Stimulated activated CD8-positive, alpha-beta memory T cell treated with anti-CD3 and anti-CD28 coated beads, Interleukin-12 subunit alpha, Interleukin-12 subunit beta, amount 100 ng/mL, for 24 hours (primary cell): ENCODE data around the gene SELENOF.

Source experiments
- DNase-seq: peaks from one replicate; pipeline ENCODE4 v3.0.0-alpha.2; 2020; ENCODE audit errors: extremely low read depth

SELENOF gene

GRCh38 chr1:86913896-86914600 is at the start of gene SELENOF:
Gene SELENOF, minus strand, starts transcription at chr1:86914126. Its CDS starts 15 bp downstream, at chr1:86914111.
- peak; percentile 99 for DNase-seq

- no peak for DNase-seq
These were observed 46.6 kb upstream of the SELENOF start for GRCh38 chr1:86960548-86960947.

DNA sequence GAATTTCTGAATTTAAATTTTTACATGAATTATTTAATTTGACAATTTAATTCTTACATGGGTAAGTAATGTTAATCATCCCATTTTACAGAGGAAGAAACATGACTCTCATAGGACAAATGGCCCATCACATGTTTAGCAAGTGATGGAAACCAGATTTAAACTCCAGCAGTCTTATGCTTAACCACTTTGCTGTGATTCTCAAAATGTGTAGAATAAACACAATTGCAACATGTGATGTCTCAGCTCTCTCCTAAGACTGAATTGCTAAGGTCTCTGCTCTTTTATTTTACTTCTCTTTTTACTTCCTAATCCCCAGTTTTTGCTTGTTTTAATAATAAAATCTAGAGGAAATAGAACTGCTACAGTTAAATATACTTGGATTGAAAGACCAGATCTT is 43.3 kb upstream of the SELENOF start:
- DNase-seq: no peak

- DNase-seq: no peak
These were observed 42.3 kb upstream of the SELENOF start for GRCh38 chr1:86956221-86956620.

DNA sequence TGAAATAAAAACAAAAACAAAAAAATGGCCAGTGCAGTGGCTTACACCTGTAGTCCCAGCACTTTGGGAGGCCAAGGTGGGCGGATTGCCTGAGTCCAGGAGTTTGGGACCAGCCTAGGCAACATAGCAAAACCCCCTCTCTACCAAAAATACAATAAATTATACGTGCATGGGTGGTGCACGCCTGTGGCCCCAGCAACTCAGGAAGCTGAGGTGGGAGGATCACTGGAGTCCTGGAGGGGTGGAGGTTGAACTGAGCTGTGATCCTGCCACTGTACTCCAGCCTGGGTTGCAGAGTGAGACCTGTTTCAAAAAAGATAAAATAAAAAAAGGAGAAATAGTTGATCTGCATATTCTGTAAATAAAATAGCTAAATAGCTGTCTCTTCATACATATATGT is 41.8 kb upstream of the SELENOF start:
- DNase-seq: no peak

GRCh38 chr1:86953167-86953566 is 39.2 kb upstream of the SELENOF start:
- no peak for DNase-seq

DNA sequence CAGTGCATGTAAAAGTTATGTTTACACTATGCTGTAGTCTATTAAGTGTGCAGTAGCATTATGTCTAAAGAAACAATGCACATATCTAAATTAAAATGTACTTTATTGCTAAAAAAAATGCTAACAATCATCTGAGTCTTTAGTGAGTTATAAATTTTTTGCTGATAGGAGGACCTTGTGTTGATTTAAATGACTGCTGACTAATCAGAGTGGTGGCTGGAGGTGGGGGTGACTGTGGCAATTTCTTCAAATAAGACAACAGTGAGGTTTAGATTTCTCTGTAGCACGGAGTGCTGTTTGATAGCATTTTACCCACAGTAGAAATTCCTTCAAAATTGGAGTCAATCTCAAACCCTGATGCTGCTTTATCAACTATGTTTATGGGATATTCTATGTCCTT is 37.5 kb upstream of the SELENOF start:
- no peak for DNase-seq

- no peak for DNase-seq
These were observed 36.9 kb upstream of the SELENOF start for GRCh38 chr1:86950712-86951419.

GRCh38 chr1:86948212-86948611 is 34.3 kb upstream of the SELENOF start:
- no peak for DNase-seq

GRCh38 chr1:86942743-86943142 is 28.8 kb upstream of the SELENOF start:
- DNase-seq: no peak

DNA sequence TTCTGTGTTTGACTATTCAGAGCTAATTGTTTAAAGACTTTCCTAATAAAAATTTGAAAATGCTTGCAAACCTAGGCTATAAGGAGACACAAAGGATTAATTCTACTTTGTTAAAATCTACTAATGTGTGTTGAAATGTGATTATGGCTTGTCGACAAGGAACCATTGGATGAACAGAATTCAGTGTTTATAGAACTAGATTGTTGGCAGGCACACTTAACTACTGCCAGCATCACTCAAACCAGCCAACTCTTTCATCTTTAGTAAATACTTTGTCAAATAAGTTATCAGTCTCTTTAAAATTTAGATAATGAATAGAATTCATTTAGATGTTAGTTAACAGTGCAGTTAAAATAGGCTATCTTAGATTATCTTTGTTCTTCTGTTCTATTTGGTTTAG is 28.1 kb upstream of the SELENOF start:
- DNase-seq: no peak

GRCh38 chr1:86940599-86940998 is 26.7 kb upstream of the SELENOF start:
- no peak for DNase-seq

- no peak for DNase-seq
These were observed 25.5 kb upstream of the SELENOF start for GRCh38 chr1:86939406-86939805.

DNA sequence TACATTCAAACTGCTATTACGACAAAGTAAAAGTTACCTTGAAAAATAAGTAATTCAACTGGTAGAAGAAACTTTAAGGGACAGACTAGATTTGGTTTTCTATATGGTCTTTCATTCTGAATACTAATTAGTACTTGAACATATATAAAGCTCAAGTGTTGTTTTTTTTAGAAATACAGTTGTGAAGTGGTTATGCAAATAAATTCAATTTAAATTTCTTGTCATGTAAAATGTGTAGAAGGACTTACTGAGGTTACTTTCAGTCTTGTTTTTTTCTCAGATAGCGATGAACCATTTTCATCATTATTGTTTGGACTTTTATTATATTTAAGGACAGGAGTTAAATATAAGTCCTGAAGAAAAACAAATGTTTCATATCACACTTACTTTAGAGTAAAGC is 24.9 kb upstream of the SELENOF start:
- no peak for DNase-seq

GRCh38 chr1:86938450-86938849 is 24.5 kb upstream of the SELENOF start:
- no peak for DNase-seq

- no peak for DNase-seq
These were observed 19.8 kb upstream of the SELENOF start for GRCh38 chr1:86933562-86934377.

GRCh38 chr1:86933051-86933450 is 19.1 kb upstream of the SELENOF start:
- no peak for DNase-seq

- no peak for DNase-seq
These were observed 14.9 kb upstream of the SELENOF start for GRCh38 chr1:86928819-86929218.

- DNase-seq: no peak
These were observed 13.0 kb upstream of the SELENOF start for GRCh38 chr1:86926883-86927282.

- no peak for DNase-seq
These were observed 11.8 kb upstream of the SELENOF start for GRCh38 chr1:86925742-86926141.

GRCh38 chr1:86924324-86924960 is 10.5 kb upstream of the SELENOF start:
- no peak for DNase-seq

GRCh38 chr1:86922445-86922844 is 8.5 kb upstream of the SELENOF start:
- DNase-seq: no peak
